ENCODE data around the gene RNF223. TPM values are rescaled to one million over a fixed set of nuclear protein-coding genes. Genes with fewer than 3 reads are reported as not detected.

The RNF223 gene
- total RNA-seq, 4 donors from 2014 or later = 1.3 TPM; not detected in 3

GRCh38 chr1:1046243-1046642, 27.9 kb downstream of the RNF223 start:
- no peak for DNase-seq
- Histone ChIP-seq H3K4me1 (no peaks in the 10 kb centered on the region), H3K36me3 (peaks cover 0 to 39% (median 0%) of the 10 kb centered on the region in 3 donors), H3K27ac (no peak overlapping the region), H3K9me3 (no peaks in the 10 kb centered on the region), H3K4me3 (no peak overlapping the region), H3K27me3 (no peaks in the 10 kb centered on the region)
- TF ChIP-seq POLR2A (IDR thresholded peaks at IDR 0.05) = no peak
- TF ChIP-seq CTCF (IDR thresholded peaks at IDR 0.05) = no peak

- no peak for DNase-seq
- H3K4me1 ChIP-seq = peaks cover 0 to 6% (median 4%) of the 10 kb centered on the region in 4 donors
- H3K36me3 ChIP-seq = peaks cover 0 to 29% (median 0%) of the 10 kb centered on the region in 3 donors
- no peak overlapping the region for H3K27ac ChIP-seq
- H3K27me3 ChIP-seq = no peaks in the 10 kb centered on the region
- no peak for TF ChIP-seq POLR2A (IDR thresholded peaks at IDR 0.05)
- no peaks in the 10 kb centered on the region for H3K9me3 ChIP-seq
- H3K4me3 ChIP-seq = no peak overlapping the region
Observed at GRCh38 chr1:1045129-1045528, 29.0 kb downstream of the RNF223 start.

GRCh38 chr1:1044455-1045078, 29.5 kb downstream of the RNF223 start:
- Histone ChIP-seq H3K27me3 (no peaks in the 10 kb centered on the region), H3K36me3 (peaks cover 0 to 26% (median 0%) of the 10 kb centered on the region in 3 donors), H3K9me3 (no peaks in the 10 kb centered on the region), H3K4me3 (no peak overlapping the region), H3K27ac (no peak overlapping the region), H3K4me1 (peaks cover 3 to 12% (median 10%) of the 10 kb centered on the region in 4 donors)
- no peak for DNase-seq
- TF ChIP-seq POLR2A (IDR thresholded peaks at IDR 0.05) (no peak), CTCF (IDR thresholded peaks at IDR 0.05) (no peak)

- H3K4me3 ChIP-seq = no peak overlapping the region
- no peak overlapping the region for H3K27ac ChIP-seq
- H3K27me3 ChIP-seq = no peaks in the 10 kb centered on the region
- no peak for DNase-seq
- peaks cover 0 to 21% (median 0%) of the 10 kb centered on the region in 3 donors for H3K36me3 ChIP-seq
- TF ChIP-seq POLR2A (IDR thresholded peaks at IDR 0.05) (no peak), CTCF (IDR thresholded peaks at IDR 0.05) (no peak)
- no peaks in the 10 kb centered on the region for H3K9me3 ChIP-seq
- H3K4me1 ChIP-seq = peaks cover 6 to 18% (median 16%) of the 10 kb centered on the region in 4 donors
Observed at GRCh38 chr1:1043921-1044320, 30.2 kb downstream of the RNF223 start.

GRCh38 chr1:1043411-1043810, 30.7 kb downstream of the RNF223 start:
- no peak for TF ChIP-seq CTCF (IDR thresholded peaks at IDR 0.05)
- TF ChIP-seq POLR2A (IDR thresholded peaks at IDR 0.05) = no peak
- H3K4me1 ChIP-seq = peaks cover 6 to 23% (median 16%) of the 10 kb centered on the region in 4 donors
- peaks cover 0 to 21% (median 0%) of the 10 kb centered on the region in 3 donors for H3K36me3 ChIP-seq
- H3K9me3 ChIP-seq = no peaks in the 10 kb centered on the region
- no peak overlapping the region for H3K27ac ChIP-seq
- H3K27me3 ChIP-seq = no peaks in the 10 kb centered on the region
- no peak overlapping the region for H3K4me3 ChIP-seq
- no peak for DNase-seq

GRCh38 chr1:1042835-1043234, 31.3 kb downstream of the RNF223 start:
- Histone ChIP-seq H3K9me3 (no peaks in the 10 kb centered on the region), H3K27me3 (no peaks in the 10 kb centered on the region), H3K4me1 (peaks cover 6 to 24% (median 16%) of the 10 kb centered on the region in 4 donors), H3K27ac (no peak overlapping the region), H3K4me3 (no peak overlapping the region), H3K36me3 (peaks cover 0 to 21% (median 0%) of the 10 kb centered on the region in 3 donors)
- TF ChIP-seq CTCF (IDR thresholded peaks at IDR 0.05) = no peak
- TF ChIP-seq POLR2A (IDR thresholded peaks at IDR 0.05) = no peak
- no peak for DNase-seq
